Heart right ventricle (tissue), 16 donors: Measurements from ENCODE around the gene XAGE2. TPM values are rescaled to one million over a fixed set of nuclear protein-coding genes. Genes with fewer than 3 reads are reported as not detected.
A peak's percentile ranks its signal among the peaks of the same experiment; 100 is the strongest.

Source experiments
- ATAC-seq, 8 donors: fragments of 200-7000 bp; cut with Tn5 transposase; one replicate each; pipeline ENCODE4 v1.9.1; 2020; ENCODE audit warnings: mild to moderate bottlenecking in 8 of 8, moderate library complexity in 8 of 8, moderate number of reproducible peaks in 1 of 8
- DNase-seq, 2 donors: peaks; one replicate each; pipeline ENCODE4 v3.0.0-alpha.2; 2020
- H3K27ac ChIP-seq, 10 donors: fragments of 200-600 bp; sonication (generic) in 2 of 10; one replicate each; pipeline versions ENCODE4 v1.5.0 to v1.8.0; 2020 to 2022; ENCODE audit warnings: mild to moderate bottlenecking in 3 of 10
- H3K27me3 ChIP-seq, 7 donors: fragments of 200-600 bp; one replicate each; pipeline ENCODE4 v1.8.0; 2021 to 2022; ENCODE audit warnings: mild to moderate bottlenecking in 2 of 7
- H3K36me3 ChIP-seq, 9 donors: fragments of 200-600 bp; sonication (generic) in 1 of 9; one replicate each; pipeline versions ENCODE4 v1.5.0 to v1.8.0; 2020 to 2022; ENCODE audit warnings: mild to moderate bottlenecking in 2 of 9
- H3K4me1 ChIP-seq, 9 donors: fragments of 200-600 bp; sonication (generic) in 1 of 9; one replicate each; pipeline versions ENCODE4 v1.5.0 to v1.8.0; 2020 to 2022; ENCODE audit warnings: mild to moderate bottlenecking in 4 of 9
- H3K4me3 ChIP-seq, 10 donors: fragments of 200-600 bp; sonication (generic) in 2 of 10; one replicate each; pipeline versions ENCODE4 v1.5.0 to v1.8.0; 2020 to 2022; ENCODE audit warnings: mild to moderate bottlenecking in 7 of 10, moderate library complexity in 2 of 10
- H3K9me3 ChIP-seq, 11 donors: fragments of 200-600 bp in 10 of 11; sonication (generic) in 2 of 11; one replicate each; pipeline versions ENCODE4 v1.5.0 to v1.8.0; 2013 to 2022; ENCODE audit warnings: mild to moderate bottlenecking in 2 of 11, control low read depth in 1 of 11, moderate library complexity in 1 of 11
- CTCF ChIP-seq, 9 donors: fragments of 200-600 bp; sonication (generic) in 2 of 9; IDR thresholded peaks; one replicate each; pipeline versions ENCODE4 v1.5.0 to v1.8.0; 2021 to 2022; ENCODE audit warnings: antibody characterized with exemption in 9 of 9, mild to moderate bottlenecking in 5 of 9, moderate library complexity in 1 of 9
- WGBS, 2 donors: extraction: QIAGEN DNeasy Blood & Tissue Kit; methylation state at CpG; one replicate each; pipeline ENCODE4 v1.1.7; 2013; ENCODE audit warnings: inconsistent platforms in 1 of 2; 5-methylcytosine and 5-hydroxymethylcytosine counted together
- intact Hi-C, 10 donors: fragments of 100-400 bp; cut with DNase I; formaldehyde crosslinking; loops; one replicate each; pipeline versions ENCODE4 v1.11.1 to v1.14.2; 2022
- polyA plus RNA-seq, 2 donors: library from polyadenylated mRNA; stranded (reverse); fragments of 200-250 nt; gene quantifications; one replicate each; pipeline ENCODE4 v1.2.3, GENCODE V29; 2013
- total RNA-seq, 10 donors: library from RNA; stranded (reverse); fragmentation: NEBNext Ultra II Directional in 3 of 10; extraction: Animal tissue kit (Norgen Biotek cat#: 25700) in 3 of 10; gene quantifications; one replicate each; pipeline versions ENCODE4 v1.2.1 to v1.2.4, GENCODE V29; 2021 to 2023
- donor health status: Arrhythmogenic right ventricular cardiomyopathy.
- donor health status: ischemic (EF 13 %, LVEDD 7.1; RV severe dilation, severe dysfunction).
- donor health status: healthy with polysubstance abuse.
- donor health status: DM: no; HTN: yes; CAD: no.
- donor health status: DM: no; HTN: no; CAD: no.
- donor health status: ischemic (EF 25% LVEDD 6.9; RV normal size, moderate dysfunction).
- donor health status: ischemic (EF 25% LVEDD 5.7; RV mildly dilated, moderate dysfunction).
- donor health status: healthy.
- donor health status: DM: yes; HTN: yes; CAD: no.
- donor health status: Ischemic cardiomyopathy.
- donor health status: ischemic (EF 35%, LVEDD 5.7; RV mildly dilated, moderate dysfunction).
- donor health status: nonischemic (EF 11% LVEDD 7.7; RV severe dilation, severe dysfunction).
- donor health status: DM: yes; HTN: yes; CAD: no.
- donor health status: PGD.
- donor health status: ischemic (EF 29% LVEDD 5.4; RV normal size, mild dysfunction).
- donor health status: nonischemic (EF 23%, LVEDD 6.1; RV moderate dilation, normal function).

XAGE2 gene
- total and polyA plus RNA-seq, 12 donors, result not detected

GRCh38 chrX:52378870-52379269 lies 10.0 kb downstream of the XAGE2 start:
- intact Hi-C loops, result no loop called here
- no peaks in the 10 kb centered on the region for H3K36me3 ChIP-seq
- TF ChIP-seq CTCF (IDR thresholded peaks at IDR 0.05), result no peak
- no peak for DNase-seq
- WGBS, 2 donors, result 77 to 83% methylated on average over 2 of the region's 2 CpGs
- no peaks in the 10 kb centered on the region for H3K4me1 ChIP-seq
- H3K4me3 ChIP-seq, result no peak overlapping the region
- no peak overlapping the region for H3K27ac ChIP-seq
- peaks cover 0 to 85% (median 0%) of the 10 kb centered on the region in 7 donors for H3K27me3 ChIP-seq
- no peaks in the 10 kb centered on the region for H3K9me3 ChIP-seq
- no peak for ATAC-seq

- Histone ChIP-seq H3K9me3 (no peaks in the 10 kb centered on the region), H3K27ac (no peak overlapping the region), H3K4me3 (no peak overlapping the region), H3K27me3 (peaks cover 0 to 73% (median 0%) of the 10 kb centered on the region in 7 donors), H3K4me1 (no peaks in the 10 kb centered on the region), H3K36me3 (no peaks in the 10 kb centered on the region)
- 80 to 87% methylated on average over 7 of the region's 7 CpGs for WGBS, 2 donors
- DNase-seq (no peak), ATAC-seq (no peak)
- TF ChIP-seq CTCF (IDR thresholded peaks at IDR 0.05), result no peak
- intact Hi-C loops, result no loop called here
Measured at GRCh38 chrX:52380993-52381392, 12.2 kb downstream of the XAGE2 start.

- intact Hi-C loops, result no loop called here
- no peak for TF ChIP-seq CTCF (IDR thresholded peaks at IDR 0.05)
- 81 to 83% methylated on average over 8 of the region's 8 CpGs for WGBS, 2 donors
- DNase-seq, result no peak
- Histone ChIP-seq H3K9me3 (no peaks in the 10 kb centered on the region), H3K4me1 (no peaks in the 10 kb centered on the region), H3K36me3 (no peaks in the 10 kb centered on the region), H3K27me3 (peaks cover 0 to 69% (median 0%) of the 10 kb centered on the region in 7 donors), H3K4me3 (no peak overlapping the region), H3K27ac (no peak overlapping the region)
- ATAC-seq, result peak in 1 of 8 donors; percentile 10
Measured at GRCh38 chrX:52410439-52411394, 41.9 kb downstream of the XAGE2 start.

GRCh38 chrX:52415304-52415703 lies 46.5 kb downstream of the XAGE2 start:
- TF ChIP-seq CTCF (IDR thresholded peaks at IDR 0.05), result no peak
- ATAC-seq (no peak), DNase-seq (no peak)
- Histone ChIP-seq H3K27ac (no peak overlapping the region), H3K9me3 (no peaks in the 10 kb centered on the region), H3K4me1 (no peaks in the 10 kb centered on the region), H3K27me3 (peaks cover 0 to 87% (median 0%) of the 10 kb centered on the region in 7 donors), H3K4me3 (no peak overlapping the region), H3K36me3 (no peaks in the 10 kb centered on the region)
- intact Hi-C loops, result no loop called here
